IPS-20b (cell line): Measurements from ENCODE around the gene RAB10.
"Not testable (repeated sequence)": the region's sequence is repeated elsewhere in the genome, so short reads cannot be mapped to it uniquely, and the experiment has no call there.

Experiments
- H3K27ac ChIP-seq: one replicate; pipeline ENCODE4 v1.5.1; 2013; ENCODE audit warnings: low read length
- H3K27me3 ChIP-seq: 2 replicates; pipeline ENCODE4 v1.6.1; 2013; ENCODE audit warnings: mild to moderate bottlenecking, low read length, inconsistent platforms; ENCODE audit not compliant: insufficient read depth
- H3K36me3 ChIP-seq: 2 replicates; pipeline ENCODE4 v1.6.1; 2013; ENCODE audit warnings: low read depth, mild to moderate bottlenecking, inconsistent platforms, low read length, moderate library complexity; ENCODE audit not compliant: insufficient read depth
- H3K4me1 ChIP-seq: 2 replicates; pipeline ENCODE4 v1.6.1; 2013; ENCODE audit warnings: mild to moderate bottlenecking, control low read depth, inconsistent platforms, low read length, moderate library complexity; ENCODE audit not compliant: insufficient read depth
- H3K4me3 ChIP-seq: 2 replicates; pipeline ENCODE4 v1.5.1; 2013; ENCODE audit warnings: mild to moderate bottlenecking, low read length, inconsistent platforms
- H3K9ac ChIP-seq: 2 replicates; pipeline ENCODE4 v1.6.1; 2013; ENCODE audit warnings: low read depth, mild to moderate bottlenecking, inconsistent platforms, low read length, moderate library complexity
- H3K9me3 ChIP-seq: 2 replicates; pipeline ENCODE4 v1.6.1; 2013; ENCODE audit warnings: mild to moderate bottlenecking, low read depth, low read length, inconsistent platforms; ENCODE audit not compliant: insufficient read depth

The RAB10 gene

DNA sequence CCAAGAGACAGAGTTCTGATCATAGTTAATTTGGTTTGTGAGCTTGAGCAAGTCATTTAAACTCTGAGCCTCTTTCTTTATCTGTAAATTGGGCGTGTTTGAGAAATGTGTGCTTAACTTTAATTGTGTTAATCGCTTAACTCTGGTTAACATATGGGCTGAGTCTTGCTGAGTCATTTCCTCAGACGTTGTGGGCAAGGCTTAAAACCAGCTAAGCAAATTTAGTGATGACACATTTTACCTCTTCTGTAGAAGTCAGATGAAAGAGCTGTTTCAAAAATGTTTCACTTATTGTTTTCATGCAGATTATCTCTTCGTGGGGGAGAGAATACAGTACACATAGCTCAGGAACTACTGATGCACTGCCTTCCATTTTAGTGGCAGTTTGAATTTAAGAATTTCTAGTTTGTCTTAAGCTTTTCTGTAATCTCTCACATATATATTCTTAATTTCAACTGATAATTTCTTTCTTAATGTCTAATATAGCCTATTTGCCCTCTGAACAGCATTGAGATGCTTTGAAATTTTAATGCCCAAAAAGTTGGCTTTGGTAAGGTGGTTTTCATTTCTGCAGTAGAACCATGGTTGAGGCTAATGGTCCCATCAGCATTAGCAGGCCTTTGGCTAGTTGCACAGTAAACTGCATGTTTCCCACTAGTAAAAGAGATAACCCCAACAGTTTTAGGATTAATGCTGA lies 34.9 kb downstream of the RAB10 start:
- H3K27ac ChIP-seq: no peak overlapping the region
- H3K4me1 ChIP-seq: peaks cover 37% of the 10 kb centered on the region
- no peaks in the 10 kb centered on the region for H3K27me3 ChIP-seq
- no peaks in the 10 kb centered on the region for H3K36me3 ChIP-seq
- no peak overlapping the region for H3K4me3 ChIP-seq
- H3K9ac ChIP-seq: no peak overlapping the region
- H3K9me3 ChIP-seq: no peaks in the 10 kb centered on the region

GRCh38 chr2:26070730-26071129 lies 36.8 kb downstream of the RAB10 start:
- Histone ChIP-seq H3K4me1 (peaks cover 49% of the 10 kb centered on the region), H3K4me3 (no peak overlapping the region)

DNA sequence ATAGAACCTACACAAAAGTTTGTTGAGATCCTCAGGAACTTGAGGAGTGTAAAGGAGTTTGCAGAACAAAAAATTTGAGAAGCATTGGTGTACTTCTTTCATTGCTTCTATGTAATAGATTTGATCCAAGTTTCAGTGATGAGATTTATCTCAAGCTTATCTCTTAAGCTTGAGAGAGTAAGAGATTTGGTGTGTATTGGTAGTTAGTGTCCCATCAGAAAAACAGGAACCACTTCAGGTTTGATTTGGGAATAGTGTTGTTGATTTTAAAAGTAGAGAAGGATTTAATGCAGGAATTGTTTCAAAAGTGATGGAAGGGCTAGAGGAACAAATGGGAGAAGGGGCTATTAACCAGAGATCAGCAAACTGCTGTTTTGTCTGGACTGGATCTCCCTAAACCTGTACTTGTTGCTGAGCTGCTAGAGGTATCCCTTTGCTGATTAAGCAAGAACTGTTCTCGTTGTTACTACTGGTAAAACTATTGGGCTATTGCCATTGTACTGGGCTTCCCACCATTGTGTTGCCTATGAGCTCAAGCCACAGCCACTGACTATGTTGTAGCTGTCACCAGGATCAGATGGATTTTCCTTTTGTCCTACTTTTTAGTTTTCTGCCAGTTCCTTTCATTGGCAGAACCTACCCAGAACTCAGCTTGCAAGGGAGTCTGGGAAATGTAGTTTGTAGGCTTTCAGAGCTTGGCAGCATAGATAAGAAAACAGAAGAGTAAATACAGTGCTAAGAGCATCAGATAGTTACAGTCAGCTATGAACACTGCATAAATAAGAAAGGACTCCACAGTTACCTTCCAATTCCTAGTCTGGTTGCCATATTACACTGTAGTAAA lies 39.3 kb downstream of the RAB10 start:
- H3K4me3 ChIP-seq: no peak overlapping the region
- no peaks in the 10 kb centered on the region for H3K9me3 ChIP-seq
- no peak overlapping the region for H3K9ac ChIP-seq
- H3K4me1 ChIP-seq: peaks cover 44% of the 10 kb centered on the region
- no peak overlapping the region for H3K27ac ChIP-seq
- no peaks in the 10 kb centered on the region for H3K27me3 ChIP-seq
- no peaks in the 10 kb centered on the region for H3K36me3 ChIP-seq

More at GRCh38 chr2:26070730-26071129, 36.8 kb downstream of the RAB10 start:
- Histone ChIP-seq H3K9ac (no peak overlapping the region), H3K27me3 (no peaks in the 10 kb centered on the region), H3K36me3 (no peaks in the 10 kb centered on the region), H3K27ac (no peak overlapping the region), H3K9me3 (no peaks in the 10 kb centered on the region)

DNA sequence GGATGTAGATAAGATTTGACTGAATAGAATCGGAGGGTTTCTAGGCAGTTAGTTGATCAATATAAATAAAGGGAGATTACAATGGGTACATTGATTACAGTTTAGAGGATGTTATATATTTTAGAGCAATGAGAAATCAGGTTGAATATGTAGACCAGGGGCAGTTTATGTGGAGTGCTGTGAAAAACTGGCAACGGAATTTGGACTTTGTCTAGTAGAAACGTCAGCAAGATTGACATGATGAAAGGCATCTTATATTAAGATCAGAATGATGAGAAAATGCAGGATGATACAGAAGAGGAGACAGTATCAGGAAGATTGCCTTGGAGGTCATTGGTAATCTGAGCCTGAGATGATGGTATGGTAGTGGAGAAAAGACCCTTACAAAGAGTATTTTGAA lies 39.9 kb downstream of the RAB10 start:
- H3K9ac ChIP-seq: no peak overlapping the region

DNA sequence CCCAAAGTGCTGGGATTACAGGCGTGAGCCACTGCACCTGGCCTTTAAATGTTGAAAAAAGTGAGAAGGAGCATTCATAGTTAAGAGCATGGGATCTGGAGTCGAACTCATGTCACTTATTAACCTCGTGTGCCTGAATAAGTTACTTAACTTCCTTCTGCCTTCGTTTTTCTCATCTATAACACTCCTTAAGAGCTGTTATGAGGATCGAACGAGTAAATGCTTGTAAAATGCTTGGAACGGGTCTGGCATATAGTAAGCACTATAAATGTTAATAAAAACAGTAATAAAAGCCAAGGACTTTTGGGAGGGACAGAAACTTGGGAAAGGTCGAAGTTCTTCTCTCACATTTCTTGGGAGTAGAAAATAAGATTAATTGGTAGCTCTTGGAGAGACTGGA lies 40.8 kb downstream of the RAB10 start:
- peaks cover 35% of the 10 kb centered on the region for H3K4me1 ChIP-seq
- no peak overlapping the region for H3K27ac ChIP-seq
- H3K4me3 ChIP-seq: no peak overlapping the region
- no peaks in the 10 kb centered on the region for H3K36me3 ChIP-seq
- no peaks in the 10 kb centered on the region for H3K27me3 ChIP-seq
- no peaks in the 10 kb centered on the region for H3K9me3 ChIP-seq
- H3K9ac ChIP-seq: no peak overlapping the region

More for the DNA sequence above, 39.9 kb downstream of the RAB10 start:
- Histone ChIP-seq H3K27me3 (no peaks in the 10 kb centered on the region), H3K4me3 (no peak overlapping the region), H3K4me1 (peaks cover 39% of the 10 kb centered on the region), H3K9me3 (no peaks in the 10 kb centered on the region), H3K36me3 (no peaks in the 10 kb centered on the region), H3K27ac (no peak overlapping the region)

DNA sequence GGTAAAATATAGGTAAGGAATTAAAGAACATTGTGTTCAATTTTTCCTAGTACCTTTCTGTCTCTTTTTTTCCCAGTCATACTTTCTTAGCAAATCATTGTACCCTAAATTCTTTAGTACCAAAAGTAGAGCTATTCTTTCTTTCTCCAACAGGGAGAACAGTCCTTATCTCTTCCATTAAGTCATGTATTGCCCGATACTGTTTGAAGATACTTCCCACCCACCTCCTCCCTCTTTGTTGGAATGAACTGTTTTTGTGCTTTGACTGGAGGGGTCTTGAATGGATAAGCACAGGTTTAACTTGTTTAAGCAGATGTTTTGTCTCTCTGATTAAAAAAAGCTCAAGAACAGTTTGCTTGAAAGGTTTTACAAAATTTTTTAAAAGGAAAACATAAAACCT lies 41.3 kb downstream of the RAB10 start:
- H3K9me3 ChIP-seq: peaks cover 2% of the 10 kb centered on the region; the same call in 1 of the 2 replicates
- no peak overlapping the region for H3K27ac ChIP-seq
- H3K27me3 ChIP-seq: no peaks in the 10 kb centered on the region
- H3K9ac ChIP-seq: no peak overlapping the region
- H3K4me1 ChIP-seq: peaks cover 35% of the 10 kb centered on the region
- no peak overlapping the region for H3K4me3 ChIP-seq
- H3K36me3 ChIP-seq: peaks cover 1% of the 10 kb centered on the region; the same call in 1 of the 2 replicates

DNA sequence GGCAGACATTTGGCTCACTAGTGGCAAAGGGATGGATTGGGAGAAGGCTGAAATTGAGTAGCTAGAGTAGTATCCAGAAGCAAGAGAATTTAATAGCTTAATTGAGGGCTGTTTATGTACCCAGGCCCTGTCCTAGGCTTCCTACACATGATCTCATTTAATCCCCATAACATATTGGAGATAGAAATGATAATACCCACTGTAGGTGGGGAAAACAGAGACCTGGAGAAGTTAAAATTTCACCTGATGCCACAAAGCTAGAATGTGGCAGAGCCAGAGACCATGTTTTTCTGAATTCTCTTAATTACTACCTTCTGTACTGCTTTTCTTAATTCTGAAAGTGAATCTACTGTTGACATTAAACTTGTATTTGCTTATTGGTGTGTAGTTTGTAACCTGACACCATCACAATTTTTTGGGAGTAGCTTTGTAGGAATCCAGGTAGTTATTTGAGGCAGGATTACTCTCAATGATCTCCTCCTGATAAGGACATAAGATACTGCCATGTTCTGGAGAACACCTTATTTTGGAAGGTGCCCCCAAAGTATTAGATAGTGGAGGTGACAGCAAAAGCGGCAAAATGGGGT lies 42.2 kb downstream of the RAB10 start:
- H3K9me3 ChIP-seq: peaks cover 9% of the 10 kb centered on the region
- H3K9ac ChIP-seq: no peak overlapping the region
- no peaks in the 10 kb centered on the region for H3K27me3 ChIP-seq
- no peak overlapping the region for H3K4me3 ChIP-seq
- H3K36me3 ChIP-seq: peaks cover 8% of the 10 kb centered on the region; the same call in 1 of the 2 replicates
- peaks cover 26% of the 10 kb centered on the region for H3K4me1 ChIP-seq
- H3K27ac ChIP-seq: no peak overlapping the region

DNA sequence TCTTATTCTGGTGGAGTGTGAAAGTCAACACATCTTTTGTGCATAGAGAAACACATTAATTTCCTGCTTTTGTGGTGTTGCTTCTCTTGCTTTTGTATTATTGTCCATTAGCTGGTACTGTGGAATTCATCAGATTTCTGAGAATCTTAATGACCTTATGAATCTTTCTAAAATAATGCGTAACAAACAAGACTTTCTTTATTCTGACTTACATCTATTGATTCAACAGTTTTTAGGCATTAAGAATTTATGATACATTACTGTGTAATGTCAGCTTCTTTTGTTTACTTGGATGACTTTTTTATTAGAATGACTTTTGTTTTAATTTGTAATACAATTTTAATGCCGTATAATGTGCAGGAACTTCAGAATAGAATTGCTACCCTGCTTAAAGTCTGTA lies 43.4 kb downstream of the RAB10 start:
- peaks cover 8% of the 10 kb centered on the region; the same call in 1 of the 2 replicates for H3K36me3 ChIP-seq
- H3K4me1 ChIP-seq: peaks cover 26% of the 10 kb centered on the region

GRCh38 chr2:26078939-26079338 lies 45.1 kb downstream of the RAB10 start:
- Histone ChIP-seq H3K4me1 (peaks cover 22% of the 10 kb centered on the region; the same call in 1 of the 2 replicates), H3K36me3 (peaks cover 8% of the 10 kb centered on the region; the same call in 1 of the 2 replicates), H3K27me3 (no peaks in the 10 kb centered on the region), H3K27ac (no peak overlapping the region), H3K4me3 (no peak overlapping the region), H3K9ac (no peak overlapping the region), H3K9me3 (peaks cover 12% of the 10 kb centered on the region)

More for the DNA sequence above, 43.4 kb downstream of the RAB10 start:
- Histone ChIP-seq H3K9me3 (peaks cover 12% of the 10 kb centered on the region), H3K4me3 (no peak overlapping the region), H3K9ac (no peak overlapping the region), H3K27me3 (no peaks in the 10 kb centered on the region), H3K27ac (no peak overlapping the region)

- Histone ChIP-seq H3K9ac (no peak overlapping the region), H3K27ac (no peak overlapping the region), H3K36me3 (peaks cover 8% of the 10 kb centered on the region; the same call in 1 of the 2 replicates), H3K9me3 (peaks cover 12% of the 10 kb centered on the region), H3K27me3 (no peaks in the 10 kb centered on the region), H3K4me1 (peaks cover 14% of the 10 kb centered on the region; the same call in 1 of the 2 replicates), H3K4me3 (no peak overlapping the region)
Measured at GRCh38 chr2:26080356-26080755, 46.5 kb downstream of the RAB10 start.

DNA sequence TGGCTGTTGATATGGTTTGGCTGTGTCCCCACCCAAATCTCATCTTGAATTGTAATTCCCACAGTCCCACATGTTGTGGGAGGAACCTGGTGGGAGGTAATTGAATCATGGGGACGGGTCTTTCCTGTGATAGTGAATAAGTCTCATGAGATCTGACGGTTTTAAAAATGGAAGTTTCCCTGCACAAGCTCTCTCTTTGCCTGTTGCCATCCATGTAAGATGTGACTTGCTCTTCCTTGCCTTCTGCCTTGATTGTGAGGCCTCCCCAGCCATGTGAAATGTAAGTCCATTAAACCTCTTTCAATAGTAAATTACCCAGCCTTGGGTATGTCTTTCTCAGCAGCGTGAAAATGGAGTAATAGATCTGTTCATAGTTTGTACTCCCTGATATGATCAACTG lies 47.0 kb downstream of the RAB10 start:
- not testable (repeated sequence) for H3K9ac ChIP-seq, H3K4me1 ChIP-seq, H3K27me3 ChIP-seq, H3K36me3 ChIP-seq, H3K4me3 ChIP-seq, H3K27ac ChIP-seq
- H3K9me3 ChIP-seq: peaks cover 12% of the 10 kb centered on the region
